Upper lobe of left lung (tissue), 4 donors: ENCODE data around the gene SIGLEC12.

Experiments
- POLR2A ChIP-seq, 4 donors: fragments of 450-650 bp; IDR thresholded peaks; one replicate each; pipeline ENCODE4 v1.5.1; 2016 to 2017; ENCODE audit warnings: antibody characterized with exemption in 4 of 4, mild to moderate bottlenecking in 2 of 4
- TF ChIP-seq, protein P1 (sequence below), 6 experiments: fragments of 450-650 bp in 4 of 6; fragments of 200-600 bp in 2 of 6; sonication (generic) in 2 of 6; IDR thresholded peaks; one replicate each; pipeline ENCODE4 v1.5.1; 2016 to 2019; ENCODE audit warnings: antibody characterized with exemption in 6 of 6

GRCh38 chr19:51511353-51511752, 9.8 kb upstream of the SIGLEC12 start:
- TF ChIP-seq, protein P1, sequence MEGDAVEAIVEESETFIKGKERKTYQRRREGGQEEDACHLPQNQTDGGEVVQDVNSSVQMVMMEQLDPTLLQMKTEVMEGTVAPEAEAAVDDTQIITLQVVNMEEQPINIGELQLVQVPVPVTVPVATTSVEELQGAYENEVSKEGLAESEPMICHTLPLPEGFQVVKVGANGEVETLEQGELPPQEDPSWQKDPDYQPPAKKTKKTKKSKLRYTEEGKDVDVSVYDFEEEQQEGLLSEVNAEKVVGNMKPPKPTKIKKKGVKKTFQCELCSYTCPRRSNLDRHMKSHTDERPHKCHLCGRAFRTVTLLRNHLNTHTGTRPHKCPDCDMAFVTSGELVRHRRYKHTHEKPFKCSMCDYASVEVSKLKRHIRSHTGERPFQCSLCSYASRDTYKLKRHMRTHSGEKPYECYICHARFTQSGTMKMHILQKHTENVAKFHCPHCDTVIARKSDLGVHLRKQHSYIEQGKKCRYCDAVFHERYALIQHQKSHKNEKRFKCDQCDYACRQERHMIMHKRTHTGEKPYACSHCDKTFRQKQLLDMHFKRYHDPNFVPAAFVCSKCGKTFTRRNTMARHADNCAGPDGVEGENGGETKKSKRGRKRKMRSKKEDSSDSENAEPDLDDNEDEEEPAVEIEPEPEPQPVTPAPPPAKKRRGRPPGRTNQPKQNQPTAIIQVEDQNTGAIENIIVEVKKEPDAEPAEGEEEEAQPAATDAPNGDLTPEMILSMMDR (IDR thresholded peaks at IDR 0.05) = no peak
- TF ChIP-seq POLR2A (IDR thresholded peaks at IDR 0.05) = no peak
